ENCODE data around the gene NECAB2. TPM values are rescaled to one million over a fixed set of nuclear protein-coding genes. Genes with fewer than 3 reads are reported as not detected.

The NECAB2 gene
- total RNA-seq, 1 donor from 2014 or later, result not detected

GRCh38 chr16:83935858-83936255, 32.2 kb upstream of the NECAB2 start:
- H3K4me3 ChIP-seq, result no peak overlapping the region
- no peak overlapping the region for H3K27ac ChIP-seq

GRCh38 chr16:83936581-83937165, 31.4 kb upstream of the NECAB2 start:
- no peak overlapping the region for H3K4me3 ChIP-seq
- no peak for TF ChIP-seq POLR2A (IDR thresholded peaks at IDR 0.05)
- no peak for TF ChIP-seq POLR2AphosphoS5 (IDR thresholded peaks at IDR 0.05; ENCODE audit: insufficient read depth in 1 of 2, low read depth in 1 of 2)
- TF ChIP-seq CTCF (IDR thresholded peaks at IDR 0.05), result no peak
- H3K4me1 ChIP-seq, result no peaks in the 10 kb centered on the region
- H3K9me3 ChIP-seq, result no peaks in the 10 kb centered on the region
- no peak overlapping the region for H3K27ac ChIP-seq
- no peak for DNase-seq (ENCODE audit: extremely low spot score in 2 of 2)
- H3K36me3 ChIP-seq, result no peaks in the 10 kb centered on the region
- H3K27me3 ChIP-seq, result no peaks in the 10 kb centered on the region
- intact Hi-C loops (cut with DNase I), result no loop called here

More at GRCh38 chr16:83935858-83936255, 32.2 kb upstream of the NECAB2 start:
- Histone ChIP-seq H3K9me3 (no peaks in the 10 kb centered on the region), H3K36me3 (no peaks in the 10 kb centered on the region), H3K4me1 (no peaks in the 10 kb centered on the region), H3K27me3 (no peaks in the 10 kb centered on the region)
- TF ChIP-seq CTCF (IDR thresholded peaks at IDR 0.05) (no peak), POLR2A (IDR thresholded peaks at IDR 0.05) (no peak), POLR2AphosphoS5 (IDR thresholded peaks at IDR 0.05; ENCODE audit: insufficient read depth in 1 of 2, low read depth in 1 of 2) (no peak)
- intact Hi-C loops (cut with DNase I), result no loop called here
- no peak for DNase-seq (ENCODE audit: extremely low spot score in 2 of 2)

GRCh38 chr16:83937267-83937666, 30.8 kb upstream of the NECAB2 start:
- Histone ChIP-seq H3K4me1 (no peaks in the 10 kb centered on the region), H3K36me3 (no peaks in the 10 kb centered on the region), H3K27me3 (no peaks in the 10 kb centered on the region), H3K27ac (no peak overlapping the region), H3K4me3 (no peak overlapping the region), H3K9me3 (no peaks in the 10 kb centered on the region)
- TF ChIP-seq CTCF (IDR thresholded peaks at IDR 0.05), result no peak
- no peak for TF ChIP-seq POLR2AphosphoS5 (IDR thresholded peaks at IDR 0.05; ENCODE audit: insufficient read depth in 1 of 2, low read depth in 1 of 2)
- TF ChIP-seq POLR2A (IDR thresholded peaks at IDR 0.05), result no peak
- intact Hi-C loops (cut with DNase I), result no loop called here
- no peak for DNase-seq (ENCODE audit: extremely low spot score in 2 of 2)

- H3K27ac ChIP-seq, result no peak overlapping the region
- H3K9me3 ChIP-seq, result no peaks in the 10 kb centered on the region
- TF ChIP-seq POLR2AphosphoS5 (IDR thresholded peaks at IDR 0.05; ENCODE audit: insufficient read depth in 1 of 2, low read depth in 1 of 2), result no peak
- no peak for TF ChIP-seq POLR2A (IDR thresholded peaks at IDR 0.05)
- no peak for TF ChIP-seq CTCF (IDR thresholded peaks at IDR 0.05)
- H3K4me3 ChIP-seq, result no peak overlapping the region
- no peaks in the 10 kb centered on the region for H3K4me1 ChIP-seq
- DNase-seq (ENCODE audit: extremely low spot score in 2 of 2), result no peak
- intact Hi-C loops (cut with DNase I), result no loop called here
- no peaks in the 10 kb centered on the region for H3K27me3 ChIP-seq
- H3K36me3 ChIP-seq, result no peaks in the 10 kb centered on the region
These were observed 29.8 kb upstream of the NECAB2 start for GRCh38 chr16:83937922-83938885.

All from vagina (tissue), 2 donors.